HG03469 (cell line): ENCODE results near the gene PLAGL2.

ENCODE experiments used
- ATAC-seq: cut with Tn5 transposase; IDR thresholded peaks from one replicate; pipeline ENCODE4 v1.9.1; 2021; ENCODE audit warnings: mild to moderate bottlenecking, moderate library complexity, moderate number of reproducible peaks; ENCODE audit not compliant: unreplicated experiment

PLAGL2 gene

DNA sequence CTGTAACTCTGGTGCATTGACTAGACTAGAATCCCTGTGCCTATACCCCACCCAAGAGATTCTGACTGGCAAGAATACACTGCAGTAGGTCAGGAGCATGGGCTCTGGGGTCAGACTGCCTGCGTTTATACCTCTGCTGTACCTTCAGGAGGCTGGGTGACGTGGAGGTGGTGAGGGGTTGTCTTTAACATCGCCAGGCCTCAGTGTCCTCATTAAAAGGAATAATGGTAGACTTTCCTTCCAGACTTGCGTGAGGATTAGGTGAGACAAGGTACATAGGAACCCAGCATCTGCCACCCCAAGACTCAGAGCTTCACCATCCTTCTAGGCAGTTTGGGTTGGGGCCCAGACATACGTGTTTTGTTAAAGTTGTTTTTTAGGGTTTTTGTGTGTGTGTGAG, 53.8 kb downstream of the PLAGL2 start:
- no peak for ATAC-seq

DNA sequence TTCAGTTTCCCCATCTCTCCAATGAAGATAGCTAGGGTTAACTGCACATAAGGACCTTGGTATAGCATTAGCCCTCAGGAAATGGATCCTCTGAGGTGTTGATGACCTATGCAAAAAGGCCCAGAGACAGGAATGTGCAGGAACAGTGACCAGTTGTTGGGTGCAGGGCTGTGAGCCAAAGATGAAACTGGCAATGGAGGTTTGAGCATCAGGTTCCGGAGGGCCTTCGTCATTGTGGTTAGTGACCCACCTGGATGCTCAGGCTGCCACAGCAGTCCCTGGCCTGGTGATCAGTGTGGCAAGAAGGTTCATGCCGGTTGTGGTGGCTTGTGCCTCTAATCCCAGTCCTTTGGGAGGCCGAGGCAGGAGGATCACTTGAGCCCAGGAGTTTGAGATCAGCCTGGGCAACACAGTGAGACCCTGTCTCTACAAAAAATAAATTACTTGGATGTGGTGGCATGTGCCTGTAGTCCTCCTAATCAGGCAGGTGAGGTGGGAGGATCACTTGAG, 54.3 kb downstream of the PLAGL2 start:
- no peak for ATAC-seq

DNA sequence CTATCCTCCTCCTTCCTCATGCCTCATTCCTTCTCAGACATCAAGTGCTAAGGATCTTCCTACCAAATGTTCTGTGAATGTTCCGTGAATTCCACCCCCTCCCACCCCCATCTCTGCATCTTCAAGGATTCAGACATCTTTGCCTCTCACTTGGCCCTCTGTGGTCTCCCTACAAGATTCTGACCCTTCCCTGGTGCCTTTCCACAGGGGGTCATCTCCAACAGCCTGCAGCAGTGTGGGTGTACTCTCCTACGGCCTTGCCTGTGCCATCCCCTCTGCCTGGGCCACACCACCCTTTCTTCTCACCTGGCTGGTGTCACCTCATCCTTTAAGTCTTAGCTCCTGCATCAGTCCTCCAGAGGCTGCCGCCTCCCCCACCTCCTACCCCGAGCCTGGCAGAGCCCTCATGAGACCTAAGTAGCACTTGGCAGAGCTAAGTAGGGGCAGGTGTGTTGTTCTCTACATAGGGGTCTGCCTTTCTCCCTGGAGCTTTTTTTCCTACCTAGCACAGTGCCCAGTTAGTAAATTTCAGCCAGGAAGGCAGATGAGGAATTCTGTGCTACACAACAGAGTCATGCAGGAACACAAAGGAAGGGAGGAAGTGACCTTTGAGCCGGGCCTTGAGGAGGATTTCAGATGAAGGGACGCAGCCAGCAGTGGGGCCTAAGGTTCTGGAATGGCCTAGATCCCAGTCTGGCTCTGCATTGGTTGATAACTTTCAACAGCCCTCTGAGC, 55.0 kb downstream of the PLAGL2 start:
- ATAC-seq = no peak

DNA sequence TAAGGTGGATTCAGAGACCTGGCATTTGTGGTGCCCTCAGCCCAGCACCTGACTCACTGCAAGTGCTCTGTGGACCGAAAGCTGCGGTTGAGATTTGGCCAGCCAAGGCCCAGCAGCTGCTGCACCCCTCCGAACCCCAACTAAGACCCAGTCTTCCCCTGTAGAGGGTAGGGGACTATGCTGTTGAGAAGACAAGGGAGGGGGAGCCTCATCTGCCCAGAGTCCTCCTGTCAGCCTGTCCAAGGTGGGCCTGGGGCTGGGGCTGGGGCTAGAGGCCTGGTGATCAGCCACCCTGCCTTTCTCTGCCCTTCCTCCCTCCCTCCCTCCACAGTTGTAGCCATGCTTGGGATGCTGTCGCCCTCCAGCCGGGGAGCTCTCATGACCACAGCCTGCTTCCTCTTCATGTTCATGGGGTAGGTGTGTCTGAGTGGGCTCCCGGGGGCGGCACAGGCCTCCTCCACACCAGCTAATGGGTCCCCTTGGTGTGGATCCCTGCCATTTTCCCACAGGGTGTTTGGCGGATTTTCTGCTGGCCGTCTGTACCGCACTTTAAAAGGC, 57.2 kb downstream of the PLAGL2 start:
- no peak for ATAC-seq

DNA sequence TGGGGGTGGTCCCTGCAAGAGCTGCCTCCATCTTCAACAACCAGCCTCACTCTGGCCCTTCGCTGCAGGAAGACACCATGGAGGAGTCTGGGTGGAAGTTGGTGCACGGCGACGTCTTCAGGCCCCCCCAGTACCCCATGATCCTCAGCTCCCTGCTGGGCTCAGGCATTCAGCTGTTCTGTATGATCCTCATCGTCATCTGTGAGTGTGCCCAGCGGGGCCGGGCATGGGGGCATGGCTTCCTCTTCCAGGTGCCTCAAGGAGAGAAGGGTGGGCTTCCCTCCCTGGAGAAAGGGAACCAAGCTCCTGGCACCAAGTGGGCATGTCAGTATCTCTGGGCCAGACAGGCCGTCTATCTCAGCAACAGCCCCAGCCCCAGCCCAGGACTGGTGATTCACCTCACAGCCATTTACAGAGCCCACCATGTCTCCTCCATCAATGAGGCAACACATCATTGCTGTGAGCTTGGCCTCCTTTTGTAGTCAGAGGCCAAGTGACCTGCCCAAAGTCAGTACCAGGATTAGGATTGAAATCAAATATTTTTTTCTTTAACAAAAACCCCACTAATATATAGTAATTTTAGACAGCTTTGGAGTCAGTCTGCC, 57.9 kb downstream of the PLAGL2 start:
- no peak for ATAC-seq

DNA sequence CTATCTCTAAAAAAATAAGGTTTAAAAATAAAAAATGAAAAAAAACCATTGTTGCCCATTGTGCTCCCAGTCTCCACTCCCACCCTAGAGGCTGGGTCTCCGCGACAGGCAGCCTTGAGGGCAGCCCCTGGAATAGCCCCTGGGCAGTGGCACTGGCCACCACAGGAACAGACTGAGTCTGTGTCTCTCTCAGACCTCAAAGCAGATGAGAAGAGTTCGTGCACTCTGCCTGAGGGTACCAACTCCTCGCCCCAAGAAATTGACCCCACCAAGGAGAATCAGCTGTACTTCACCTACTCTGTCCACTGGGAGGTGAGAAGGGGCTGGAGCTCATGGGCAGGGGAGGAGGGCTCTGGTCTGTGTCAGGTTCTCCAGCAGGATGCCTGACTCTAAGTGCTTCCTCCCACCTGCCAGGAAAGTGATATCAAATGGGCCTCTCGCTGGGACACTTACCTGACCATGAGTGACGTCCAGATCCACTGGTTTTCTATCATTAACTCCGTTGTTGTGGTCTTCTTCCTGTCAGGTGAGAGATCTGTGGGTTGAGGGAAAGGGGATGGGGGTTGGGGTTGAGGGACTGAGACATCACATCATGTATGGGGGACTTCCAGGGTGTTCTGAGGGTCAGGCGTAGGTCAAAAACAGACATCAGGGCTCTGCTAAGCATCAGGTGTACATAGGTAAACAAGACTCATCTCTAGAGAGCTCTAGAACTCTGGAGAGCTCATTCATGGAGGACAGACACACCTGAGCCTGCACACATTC, 62.5 kb downstream of the PLAGL2 start:
- no peak for ATAC-seq

DNA sequence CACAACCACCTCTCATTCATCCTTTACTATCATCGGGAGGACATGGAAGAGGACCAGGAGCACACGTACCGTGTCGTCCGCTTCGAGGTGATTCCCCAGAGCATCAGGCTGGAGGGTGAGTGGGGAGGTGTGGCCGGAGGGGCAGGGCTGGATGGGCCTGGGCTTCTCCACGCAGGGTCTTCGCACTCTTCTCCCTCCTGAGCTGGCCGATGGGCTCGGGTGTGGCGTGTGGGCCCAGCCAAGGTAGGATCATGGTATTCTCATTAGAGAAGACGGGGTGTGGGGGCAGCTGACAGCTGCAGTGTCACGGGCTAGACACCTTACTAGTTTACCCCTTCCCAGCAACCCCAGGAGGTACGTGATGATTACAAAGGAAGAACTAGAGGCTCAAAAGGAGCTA, 64.6 kb downstream of the PLAGL2 start:
- no peak for ATAC-seq
